Adrenal gland (tissue), 5 donors: ENCODE data around the gene EPOP.

Experiments
- CTCF ChIP-seq, 6 experiments: fragments of 450-650 bp in 4 of 6; fragments of 200-600 bp in 2 of 6; sonication (generic) in 1 of 6; IDR thresholded peaks; 1 replicate in 5 of 6; 2 replicates in 1 of 6; pipeline versions ENCODE4 v1.5.1 to v1.8.0; 2016 to 2021; ENCODE audit warnings: antibody characterized with exemption in 6 of 6, mild to moderate bottlenecking in 2 of 6, moderate library complexity in 1 of 6
- POLR2A ChIP-seq, 2 donors: fragments of 450-650 bp; IDR thresholded peaks; one replicate each; pipeline ENCODE4 v1.6.1; 2017; ENCODE audit warnings: antibody characterized with exemption in 2 of 2, mild to moderate bottlenecking in 2 of 2, moderate library complexity in 1 of 2
- donor health status: DM: no; HTN: no; CAD: no.

- TF ChIP-seq CTCF (IDR thresholded peaks at IDR 0.05) (no peak), POLR2A (IDR thresholded peaks at IDR 0.05) (no peak)
These were observed 21.1 kb downstream of the EPOP start for GRCh38 chr17:38653679-38654078.
